NCI-H1417 treated with DMSO at 0.1 percent for 48 hours (cell line): ENCODE data around the gene PARVG.

Experiments
- DNase-seq: peaks from one replicate; lab custom pipeline; 2025; lab: John Stamatoyannopoulos, UW

Gene PARVG

DNA sequence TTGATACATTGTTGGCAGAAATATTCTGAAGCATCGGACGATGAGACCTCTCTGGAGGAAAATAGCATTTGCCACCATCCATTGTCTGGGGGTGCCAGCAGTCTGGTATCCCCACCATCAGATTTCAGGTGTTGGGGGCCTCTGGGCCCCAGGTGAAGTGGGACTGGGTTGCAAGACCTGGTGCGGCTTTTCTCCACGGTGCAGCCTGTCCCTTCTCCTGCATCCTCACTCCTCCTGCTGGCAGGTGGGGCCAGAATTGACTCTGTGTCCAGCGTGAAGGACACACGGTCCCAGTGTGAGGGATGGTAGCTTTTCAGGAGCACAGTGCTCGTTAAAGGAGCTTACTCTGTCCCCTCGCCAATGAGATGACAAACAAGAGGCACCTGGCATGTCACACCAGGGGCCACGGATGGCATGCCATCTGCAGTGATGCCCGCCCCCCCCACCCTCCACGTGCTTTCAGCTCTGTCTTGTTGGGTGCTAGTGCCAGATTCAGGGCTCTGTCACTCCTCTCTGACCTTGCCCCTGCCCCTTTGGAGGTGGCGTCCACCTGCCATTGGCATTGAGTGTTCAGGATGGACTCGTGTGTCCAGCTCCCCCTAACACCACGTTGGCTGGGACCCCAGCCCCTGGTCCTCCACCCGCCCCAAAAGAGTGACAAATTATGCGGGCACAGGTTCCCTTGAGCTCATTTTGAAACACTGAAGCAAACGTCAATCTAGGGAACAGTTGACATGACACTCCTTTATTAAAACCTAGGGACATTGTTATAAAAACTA lies 62.4 kb downstream of the PARVG start:
- DNase-seq: no peak

DNA sequence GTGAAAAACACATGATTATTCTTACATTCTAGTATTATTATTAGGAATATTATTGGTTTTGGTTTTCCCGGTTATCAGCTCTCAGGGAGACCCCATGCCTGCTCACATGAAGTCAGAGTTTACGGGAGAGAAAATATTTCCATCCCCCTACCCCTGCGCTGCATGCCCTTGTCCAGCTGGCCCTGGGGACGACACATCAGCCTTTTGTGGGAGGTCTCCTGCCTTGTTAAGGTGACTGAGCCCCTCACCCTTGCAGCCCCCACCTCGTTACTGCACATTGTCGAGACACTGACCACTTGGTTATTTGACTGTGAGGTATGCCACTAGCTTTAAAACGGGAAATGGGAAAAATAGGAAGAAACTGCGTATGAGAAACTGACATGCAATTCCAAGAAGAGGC lies 63.0 kb downstream of the PARVG start:
- DNase-seq: no peak

- no peak for DNase-seq
These were observed 63.6 kb downstream of the PARVG start for GRCh38 chr22:44244265-44244822.

- DNase-seq: no peak
These were observed 64.7 kb downstream of the PARVG start for GRCh38 chr22:44245438-44245837.

GRCh38 chr22:44245867-44246266 lies 65.1 kb downstream of the PARVG start:
- DNase-seq: no peak

DNA sequence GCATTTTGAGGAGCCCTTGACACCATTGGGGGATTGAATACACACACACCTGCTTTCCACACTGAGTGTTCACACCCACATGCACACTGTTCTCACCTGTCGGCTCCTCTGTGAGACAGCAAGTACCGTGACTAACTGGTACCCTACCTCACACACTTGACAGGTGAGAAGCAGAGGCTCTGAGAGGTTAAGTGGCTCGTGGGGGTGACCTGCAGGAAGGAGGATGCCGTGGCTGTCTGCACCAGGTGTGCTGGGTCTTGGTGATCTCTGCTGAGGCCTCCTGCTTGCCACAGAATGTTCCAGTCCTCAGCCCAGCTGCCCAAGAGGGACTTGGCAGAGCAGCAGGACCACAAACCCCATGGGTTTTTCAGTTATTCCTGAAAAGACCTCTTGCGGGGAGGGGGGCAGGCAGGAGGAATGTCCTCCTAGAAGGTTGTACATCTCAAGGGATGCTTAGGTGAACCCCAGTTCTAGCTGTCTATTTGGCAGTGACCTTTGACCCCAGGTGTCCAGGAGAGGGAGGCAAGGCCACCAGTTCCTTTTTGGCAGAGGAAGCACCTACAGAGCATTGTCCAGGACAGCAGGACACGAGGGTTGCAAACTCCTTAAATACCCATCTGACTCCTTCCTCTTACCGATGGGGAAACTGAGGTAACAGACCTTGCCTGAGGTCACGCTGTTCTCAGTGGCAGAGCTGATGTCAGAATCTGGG lies 66.0 kb downstream of the PARVG start:
- no peak for DNase-seq

DNA sequence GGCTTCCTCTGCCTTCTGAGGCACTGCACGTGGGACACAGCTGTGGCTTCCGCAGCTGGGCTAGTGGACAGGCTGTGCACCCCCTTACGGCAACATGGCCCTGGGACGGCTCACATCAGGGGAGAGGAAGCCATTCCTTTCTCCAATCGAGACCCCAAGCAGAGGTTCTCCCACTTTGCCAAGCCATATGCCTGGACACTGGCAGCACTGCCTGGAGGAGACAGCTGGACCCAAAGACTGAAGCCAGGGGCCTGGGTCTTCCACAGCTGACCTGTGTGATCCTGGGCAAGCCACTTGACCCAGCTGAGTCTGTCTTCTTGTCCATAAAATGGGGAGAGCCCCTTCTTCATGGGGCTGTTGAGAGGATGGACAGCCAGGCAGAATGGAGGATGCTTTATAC lies 66.6 kb downstream of the PARVG start:
- no peak for DNase-seq

DNA sequence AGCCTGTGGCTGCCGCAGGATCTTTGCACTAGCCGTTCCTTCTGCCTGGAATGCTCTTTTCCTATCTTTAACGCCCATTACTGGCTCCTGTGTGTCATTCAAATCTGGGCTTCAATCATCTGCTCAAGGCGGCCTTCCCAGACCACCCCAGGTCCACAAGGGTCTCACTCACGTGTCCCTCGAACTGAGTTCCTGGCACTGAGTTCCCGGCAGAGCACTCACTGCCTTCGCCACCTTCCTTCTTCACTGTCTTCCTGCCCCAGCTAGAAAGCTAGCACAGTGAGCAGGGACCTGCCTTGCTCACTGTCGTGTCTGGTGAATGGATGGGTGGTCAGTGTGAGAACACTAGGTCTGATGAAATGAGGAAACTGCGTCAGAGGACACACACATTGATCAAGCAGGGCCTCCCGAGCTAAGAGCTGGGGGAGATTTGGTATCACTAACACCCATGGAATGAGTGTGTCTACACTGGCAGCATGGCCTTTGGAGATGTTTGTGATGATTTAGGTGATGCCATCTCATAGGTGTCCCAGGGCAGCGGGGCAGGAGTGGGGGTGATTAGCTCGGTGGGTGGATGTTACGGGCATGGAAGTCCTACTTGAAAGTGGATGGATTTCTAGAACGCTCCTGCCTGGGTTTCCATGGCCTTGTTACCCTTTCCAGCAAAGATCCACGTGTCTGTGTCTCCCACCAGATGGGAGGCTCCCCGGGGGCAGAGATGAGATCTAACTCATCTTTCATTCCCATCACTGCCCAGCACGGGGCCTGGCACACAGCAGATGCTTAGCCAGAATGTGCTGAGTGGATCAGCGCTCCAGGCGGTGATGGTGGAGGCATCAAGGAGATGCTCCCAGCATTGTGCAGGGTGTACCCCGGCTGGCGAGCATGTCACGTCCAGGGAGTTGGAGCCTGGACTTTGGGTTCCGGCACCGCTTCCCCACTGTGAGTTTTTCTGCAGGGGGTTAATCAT lies 67.5 kb downstream of the PARVG start:
- DNase-seq: no peak

DNA sequence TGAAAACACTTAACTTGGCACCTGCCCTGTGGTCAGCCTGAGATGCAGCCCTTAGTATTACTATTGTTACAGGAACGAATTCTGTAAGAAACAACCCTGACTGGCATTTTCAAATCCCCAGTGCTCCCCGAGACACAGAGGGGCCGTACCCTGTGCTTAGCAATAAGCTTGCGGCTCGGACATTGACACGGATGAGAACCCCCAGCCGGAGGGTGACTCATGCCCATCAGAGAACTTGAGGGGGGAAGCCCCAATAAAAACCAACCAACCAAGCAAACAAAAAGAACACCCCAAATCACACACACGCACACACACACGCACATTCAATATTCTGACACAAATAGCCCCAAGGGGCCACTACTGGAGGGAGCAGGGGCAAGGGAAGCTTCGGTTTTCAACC lies 68.2 kb downstream of the PARVG start:
- DNase-seq: no peak

DNA sequence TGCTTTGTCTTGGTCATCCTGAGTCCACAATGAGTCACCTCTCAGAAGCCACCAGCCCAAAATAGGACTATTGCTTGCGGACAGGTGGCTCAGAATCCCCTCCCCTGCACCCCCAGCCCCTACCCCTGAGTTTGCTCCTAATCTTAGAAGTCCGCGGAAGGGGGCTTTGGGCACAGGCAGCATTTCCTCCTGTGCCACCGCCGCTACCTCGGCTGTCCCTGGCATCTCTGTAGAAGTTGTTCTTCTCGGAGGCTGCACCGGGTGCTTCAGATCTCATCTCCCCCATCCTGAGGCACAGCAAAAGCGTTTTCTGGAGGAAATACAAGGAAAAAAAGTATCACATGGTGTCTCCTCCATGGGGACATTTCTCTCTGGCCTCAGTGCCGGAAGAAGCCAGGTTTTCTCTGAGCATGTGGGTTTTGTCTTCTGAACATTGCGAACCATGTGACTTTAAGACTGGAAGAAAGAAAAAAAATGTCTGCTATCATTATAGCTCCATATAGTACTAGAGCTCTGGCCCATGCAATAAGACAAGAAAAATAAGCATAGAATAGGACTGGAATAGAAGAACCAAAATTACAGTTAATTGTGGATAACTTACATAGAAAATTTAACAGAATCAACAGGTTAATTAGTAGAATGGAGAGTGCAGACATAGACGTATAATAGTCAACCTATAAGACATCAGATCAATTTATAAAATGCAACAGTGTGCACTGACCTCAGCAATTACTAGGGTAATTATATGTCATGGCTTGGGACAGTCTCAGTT lies 68.8 kb downstream of the PARVG start:
- no peak for DNase-seq

GRCh38 chr22:44254811-44255210 lies 74.1 kb downstream of the PARVG start:
- DNase-seq: no peak

- DNase-seq: no peak
These were observed 75.4 kb downstream of the PARVG start for GRCh38 chr22:44256085-44256484.

GRCh38 chr22:44256556-44257485 lies 76.1 kb downstream of the PARVG start:
- DNase-seq: no peak
